Body of pancreas (tissue), 4 donors: Measurements from ENCODE around the gene FBXO42. TPM values are rescaled to one million over a fixed set of nuclear protein-coding genes. Genes with fewer than 3 reads are reported as not detected.

Experiments
- ATAC-seq: fragments of 150-250 bp; one replicate; pipeline ENCODE4 v1.9.1; 2016
- DNase-seq, 4 donors: peaks; one replicate each; pipeline ENCODE4 v3.0.0-alpha.2; 2019
- H3K27ac ChIP-seq, 4 donors: fragments of 200-600 bp; sonication (generic); 1 replicate in 3 of 4; 2 replicates in 1 of 4; pipeline versions ENCODE4 v1.5.1 to v1.6.1; 2016 to 2019; ENCODE audit warnings: mild to moderate bottlenecking in 1 of 4, mixed read lengths in 1 of 4, moderate library complexity in 1 of 4
- H3K27me3 ChIP-seq, 2 donors: fragments of 200-600 bp; sonication (generic); one replicate each; pipeline ENCODE4 v1.6.0; 2016; ENCODE audit warnings: mild to moderate bottlenecking in 1 of 2
- H3K36me3 ChIP-seq, 2 donors: fragments of 200-600 bp; sonication (generic); replicated peaks in 1 of 2; 2 replicates each; pipeline ENCODE4 v1.5.1; 2016; ENCODE audit warnings: low read depth in 2 of 2; ENCODE audit not compliant: insufficient read depth in 1 of 2
- H3K4me1 ChIP-seq: fragments of 200-600 bp; sonication (generic); one replicate; pipeline ENCODE4 v1.6.0; 2016
- H3K4me3 ChIP-seq, 2 donors: fragments of 200-600 bp; sonication (generic); 1 replicate in 1 of 2; 2 replicates in 1 of 2; pipeline ENCODE4 v1.5.1; 2016 to 2019
- H3K9me3 ChIP-seq, 3 donors: fragments of 200-600 bp; sonication (generic); 1 replicate in 2 of 3; 2 replicates in 1 of 3; pipeline ENCODE4 v1.5.1; 2016
- POLR2A ChIP-seq, 3 donors: fragments of 450-650 bp; IDR thresholded peaks; one replicate each; pipeline ENCODE4 v1.6.1; 2016; ENCODE audit warnings: antibody characterized with exemption in 3 of 3, mild to moderate bottlenecking in 2 of 3
- WGBS, 2 donors: methylation state at CpG; one replicate each; pipeline ENCODE4 v1.1.5; 2017; 5-methylcytosine and 5-hydroxymethylcytosine counted together
- intact Hi-C: fragments of 100-400 bp; cut with DNase I; formaldehyde crosslinking; loops from one replicate; pipeline ENCODE4 v1.15.1; 2023
- total RNA-seq, 2 donors: library from RNA; depleted of rRNA; stranded (reverse); fragments of >200 nt; gene quantifications; one replicate each; pipeline ENCODE4 v1.1.0, GENCODE V29; 2016
- TF ChIP-seq, protein P1 (sequence below), 7 experiments: fragments of 450-650 bp in 4 of 7; fragments of 200-600 bp in 3 of 7; sonication (generic) in 3 of 7; IDR thresholded peaks; one replicate each; pipeline ENCODE4 v1.5.1; 2016 to 2019; ENCODE audit warnings: antibody characterized with exemption in 7 of 7

FBXO42 gene
- total RNA-seq, 2 donors from 2014 or later: 11.9 to 33.6 TPM

DNA sequence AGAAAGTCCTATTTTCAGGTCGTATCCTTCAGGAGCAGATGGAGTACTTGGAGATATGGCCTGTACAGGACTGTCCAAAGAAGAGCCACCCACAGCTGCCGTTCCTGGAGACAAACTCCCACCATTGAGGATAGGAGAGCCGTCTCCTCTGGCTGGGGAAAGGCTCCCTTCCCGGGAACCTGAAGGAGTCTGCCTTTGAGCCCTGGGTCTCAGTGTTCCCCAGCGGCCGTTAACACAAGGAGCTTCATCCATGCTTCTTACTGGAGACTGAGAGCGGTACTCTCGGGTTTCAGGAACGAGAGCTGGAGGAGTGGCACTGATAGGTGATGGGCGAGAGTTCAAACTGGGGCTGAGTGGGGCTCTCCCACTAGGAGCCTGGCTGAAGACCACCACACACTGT lies 100.9 kb downstream of the FBXO42 start:
- ATAC-seq: no peak
- WGBS, 2 donors: 79 to 85% methylated on average over 2 to 10 of the region's 10 CpGs
- peak overlapping the region in 3 of 4 donors; percentile 0 to 75 (median 40) for H3K27ac ChIP-seq
- peaks cover 62% of the 10 kb centered on the region for H3K4me1 ChIP-seq
- H3K36me3 ChIP-seq: peaks cover 0 to 4% of the 10 kb centered on the region in 2 donors
- no peaks in the 10 kb centered on the region for H3K9me3 ChIP-seq
- H3K4me3 ChIP-seq: no peak overlapping the region
- DNase-seq: no peak
- intact Hi-C loops: loop anchor here (10.0 kb wide), 1 partner anchor 93 kb away; no protein-coding TSS in a partner anchor
- TF ChIP-seq, protein P1, sequence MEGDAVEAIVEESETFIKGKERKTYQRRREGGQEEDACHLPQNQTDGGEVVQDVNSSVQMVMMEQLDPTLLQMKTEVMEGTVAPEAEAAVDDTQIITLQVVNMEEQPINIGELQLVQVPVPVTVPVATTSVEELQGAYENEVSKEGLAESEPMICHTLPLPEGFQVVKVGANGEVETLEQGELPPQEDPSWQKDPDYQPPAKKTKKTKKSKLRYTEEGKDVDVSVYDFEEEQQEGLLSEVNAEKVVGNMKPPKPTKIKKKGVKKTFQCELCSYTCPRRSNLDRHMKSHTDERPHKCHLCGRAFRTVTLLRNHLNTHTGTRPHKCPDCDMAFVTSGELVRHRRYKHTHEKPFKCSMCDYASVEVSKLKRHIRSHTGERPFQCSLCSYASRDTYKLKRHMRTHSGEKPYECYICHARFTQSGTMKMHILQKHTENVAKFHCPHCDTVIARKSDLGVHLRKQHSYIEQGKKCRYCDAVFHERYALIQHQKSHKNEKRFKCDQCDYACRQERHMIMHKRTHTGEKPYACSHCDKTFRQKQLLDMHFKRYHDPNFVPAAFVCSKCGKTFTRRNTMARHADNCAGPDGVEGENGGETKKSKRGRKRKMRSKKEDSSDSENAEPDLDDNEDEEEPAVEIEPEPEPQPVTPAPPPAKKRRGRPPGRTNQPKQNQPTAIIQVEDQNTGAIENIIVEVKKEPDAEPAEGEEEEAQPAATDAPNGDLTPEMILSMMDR (IDR thresholded peaks at IDR 0.05): no peak
- no peak for TF ChIP-seq POLR2A (IDR thresholded peaks at IDR 0.05)
- H3K27me3 ChIP-seq: no peaks in the 10 kb centered on the region

GRCh38 chr1:16250524-16251251 lies 101.6 kb downstream of the FBXO42 start:
- H3K9me3 ChIP-seq: no peaks in the 10 kb centered on the region
- intact Hi-C loops: loop anchor here (10.0 kb wide), 1 partner anchor 94 kb away; no protein-coding TSS in a partner anchor
- ATAC-seq (no peak), DNase-seq (no peak)
- no peak for TF ChIP-seq POLR2A (IDR thresholded peaks at IDR 0.05)
- TF ChIP-seq, protein P1 (IDR thresholded peaks at IDR 0.05): no peak
- H3K4me3 ChIP-seq: no peak overlapping the region
- peak overlapping the region in 3 of 4 donors; percentile 0 to 75 (median 40) for H3K27ac ChIP-seq
- peaks cover 63% of the 10 kb centered on the region for H3K4me1 ChIP-seq
- WGBS, 2 donors: 82 to 83% methylated on average over 15 of the region's 15 CpGs
- H3K36me3 ChIP-seq: peaks cover 0 to 4% of the 10 kb centered on the region in 2 donors
- no peaks in the 10 kb centered on the region for H3K27me3 ChIP-seq

DNA sequence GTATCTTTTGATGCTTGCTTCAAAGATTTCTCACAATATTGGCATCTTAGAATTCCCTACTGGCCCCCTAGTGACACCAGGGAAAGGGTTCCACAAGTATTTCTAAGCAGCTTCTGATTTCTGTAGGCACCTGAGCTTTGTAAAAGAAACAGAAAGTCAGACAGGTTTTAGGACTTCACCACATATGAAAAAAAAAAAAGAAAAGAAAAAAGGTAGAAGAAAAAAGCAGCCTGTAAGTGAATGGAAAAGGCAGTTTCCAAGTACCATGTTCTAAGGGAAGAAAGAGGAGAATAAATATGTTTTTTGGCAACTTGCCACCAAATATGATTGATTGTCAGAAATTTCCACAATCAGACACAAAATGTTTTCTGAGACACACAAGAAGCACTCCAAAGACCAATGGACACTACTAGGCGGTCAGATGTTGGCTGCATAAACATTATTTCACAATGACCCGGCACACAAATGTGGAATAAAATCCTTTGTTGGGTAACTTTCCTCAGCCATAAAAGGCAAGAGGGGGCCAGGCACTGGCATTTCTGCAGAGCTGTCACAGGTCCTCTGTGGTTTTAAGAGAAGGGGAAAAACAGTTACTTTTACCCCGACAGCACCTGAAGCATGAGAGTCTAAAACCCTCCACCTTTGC lies 102.6 kb downstream of the FBXO42 start:
- peak in 3 of 4 donors; percentile 38 to 65 (median 49) for DNase-seq
- H3K27me3 ChIP-seq: no peaks in the 10 kb centered on the region
- WGBS, 2 donors: 19 to 20% methylated on average over 3 of the region's 3 CpGs
- H3K9me3 ChIP-seq: no peaks in the 10 kb centered on the region
- TF ChIP-seq POLR2A (IDR thresholded peaks at IDR 0.05): no peak
- TF ChIP-seq, protein P1 (IDR thresholded peaks at IDR 0.05): no peak
- intact Hi-C loops: loop anchor here (10.0 kb wide), 1 partner anchor 95 kb away; no protein-coding TSS in a partner anchor
- peak overlapping the region in 3 of 4 donors; percentile 75 to 87 (median 83) for H3K27ac ChIP-seq
- H3K4me1 ChIP-seq: peaks cover 63% of the 10 kb centered on the region
- ATAC-seq: peak; percentile 15
- H3K4me3 ChIP-seq: no peak overlapping the region
- peaks cover 0 to 2% of the 10 kb centered on the region in 2 donors for H3K36me3 ChIP-seq

DNA sequence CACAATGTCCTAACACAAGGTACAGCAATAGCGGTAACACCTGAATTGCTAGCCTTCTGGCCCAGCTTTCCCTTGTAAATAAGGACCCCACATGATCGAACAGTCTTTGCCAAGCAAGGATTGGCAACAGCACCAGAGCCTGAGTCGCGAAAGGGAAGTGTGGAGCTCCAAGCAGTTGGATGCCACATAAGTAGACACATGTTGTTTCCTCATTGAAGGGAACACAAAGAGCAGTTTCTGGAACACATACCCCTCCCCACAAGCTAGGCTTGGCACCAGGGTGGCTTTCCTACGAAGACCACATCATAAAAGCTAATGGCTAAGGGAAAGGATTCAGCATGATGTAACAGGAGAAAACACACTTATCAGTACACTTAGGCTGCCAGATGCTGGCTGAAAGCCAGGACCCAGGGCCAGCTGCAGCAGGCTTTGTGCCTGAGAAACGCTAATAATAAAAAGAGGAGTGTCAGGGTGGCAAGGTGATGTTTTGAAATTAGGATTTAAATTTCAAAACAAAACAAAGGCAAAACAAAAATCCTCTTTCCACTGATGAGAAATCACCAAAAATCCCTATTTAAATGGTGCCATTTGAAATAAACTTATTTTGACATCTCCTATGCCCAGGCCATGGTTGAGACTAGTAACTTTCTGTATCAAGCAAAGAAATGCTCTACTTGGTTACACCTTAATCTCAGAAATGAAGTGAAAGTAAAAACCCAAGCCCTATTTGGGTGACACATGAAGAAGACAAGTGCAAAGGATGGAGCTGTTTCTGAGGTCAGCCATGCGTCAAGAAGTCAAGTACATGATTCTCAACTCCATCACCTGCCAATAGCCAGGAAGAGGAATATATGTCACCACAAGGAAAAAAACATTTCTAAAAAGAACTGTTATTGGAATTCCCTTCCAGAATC lies 103.4 kb downstream of the FBXO42 start:
- TF ChIP-seq, protein P1 (IDR thresholded peaks at IDR 0.05): peak in 1 of 7 experiments; percentile 9
- TF ChIP-seq POLR2A (IDR thresholded peaks at IDR 0.05): peak in 2 of 3 donors; percentile 38 to 44
- WGBS, 2 donors: 17 to 18% methylated on average over 7 of the region's 7 CpGs
- Histone ChIP-seq H3K36me3 (peaks cover 0 to 2% of the 10 kb centered on the region in 2 donors), H3K4me1 (peaks cover 63% of the 10 kb centered on the region), H3K27me3 (no peaks in the 10 kb centered on the region), H3K9me3 (no peaks in the 10 kb centered on the region), H3K4me3 (no peak overlapping the region), H3K27ac (peak overlapping the region; percentile 75 to 89 (median 85))
- DNase-seq (peak; percentile 90 to 96 (median 94)), ATAC-seq (peak; percentile 80)
- intact Hi-C loops: no loop called here
